GM12801 (cell line): ENCODE measurements around the gene PARP12.

Source experiments
- TF ChIP-seq, protein P1 (sequence below): IDR thresholded peaks from one replicate; pipeline ENCODE4 v1.5.1; 2011; ENCODE audit warnings: control low read depth; ENCODE audit not compliant: insufficient read length; ENCODE audit errors: extremely low read depth

Gene PARP12

DNA sequence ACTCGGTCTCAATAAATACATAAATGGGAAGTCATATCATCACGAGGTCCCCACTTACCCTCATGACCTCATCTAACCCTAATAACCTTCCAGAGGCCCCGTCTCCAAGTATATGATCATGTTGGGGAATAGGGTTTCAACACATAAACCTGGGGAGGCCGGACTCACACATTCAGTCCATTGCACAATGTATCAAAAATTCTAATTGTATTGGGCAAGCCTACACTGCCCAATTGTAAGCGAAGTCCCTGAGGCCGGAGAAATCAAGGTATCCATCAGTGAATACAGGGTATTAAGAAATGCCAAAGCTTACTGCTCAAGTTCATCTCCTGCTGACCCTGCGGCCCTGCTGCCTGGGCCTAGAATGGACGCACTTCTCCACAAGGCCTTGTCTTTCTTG is 69.6 kb downstream of the PARP12 start:
- TF ChIP-seq, protein P1, sequence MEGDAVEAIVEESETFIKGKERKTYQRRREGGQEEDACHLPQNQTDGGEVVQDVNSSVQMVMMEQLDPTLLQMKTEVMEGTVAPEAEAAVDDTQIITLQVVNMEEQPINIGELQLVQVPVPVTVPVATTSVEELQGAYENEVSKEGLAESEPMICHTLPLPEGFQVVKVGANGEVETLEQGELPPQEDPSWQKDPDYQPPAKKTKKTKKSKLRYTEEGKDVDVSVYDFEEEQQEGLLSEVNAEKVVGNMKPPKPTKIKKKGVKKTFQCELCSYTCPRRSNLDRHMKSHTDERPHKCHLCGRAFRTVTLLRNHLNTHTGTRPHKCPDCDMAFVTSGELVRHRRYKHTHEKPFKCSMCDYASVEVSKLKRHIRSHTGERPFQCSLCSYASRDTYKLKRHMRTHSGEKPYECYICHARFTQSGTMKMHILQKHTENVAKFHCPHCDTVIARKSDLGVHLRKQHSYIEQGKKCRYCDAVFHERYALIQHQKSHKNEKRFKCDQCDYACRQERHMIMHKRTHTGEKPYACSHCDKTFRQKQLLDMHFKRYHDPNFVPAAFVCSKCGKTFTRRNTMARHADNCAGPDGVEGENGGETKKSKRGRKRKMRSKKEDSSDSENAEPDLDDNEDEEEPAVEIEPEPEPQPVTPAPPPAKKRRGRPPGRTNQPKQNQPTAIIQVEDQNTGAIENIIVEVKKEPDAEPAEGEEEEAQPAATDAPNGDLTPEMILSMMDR = no peak

DNA sequence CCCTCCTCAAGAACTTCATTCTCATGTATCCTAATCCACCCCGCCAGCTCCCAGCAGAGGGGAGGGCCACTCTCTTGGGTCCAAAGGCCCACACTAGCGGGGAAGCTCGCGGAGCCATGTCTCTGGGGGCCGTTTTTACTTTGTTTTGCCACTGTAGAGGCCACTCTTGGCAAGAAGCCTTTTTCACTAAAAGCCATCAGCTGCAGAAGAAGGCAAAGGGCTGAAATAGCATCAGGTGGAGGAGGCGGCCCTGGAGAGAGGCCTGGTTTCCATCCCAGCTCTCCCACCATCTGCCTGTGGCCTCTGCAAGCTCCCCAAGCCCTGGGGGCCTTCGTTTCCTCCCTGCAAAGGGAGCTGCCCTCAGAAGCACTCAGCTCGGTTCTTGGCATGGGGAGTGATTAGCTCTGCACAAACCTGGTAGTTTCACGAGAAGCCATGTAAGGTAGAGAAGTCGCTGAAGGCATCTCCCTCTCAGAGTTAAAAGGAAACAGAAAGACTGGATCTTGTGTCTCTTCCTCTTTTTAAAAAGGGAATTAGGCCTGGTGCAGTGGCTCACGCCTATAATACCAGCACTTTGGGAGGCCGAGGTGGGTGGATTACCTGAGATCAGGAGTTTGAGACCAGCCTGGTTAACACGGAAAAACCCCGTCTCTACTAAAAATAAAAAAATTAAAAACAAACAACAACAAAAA is 70.3 kb downstream of the PARP12 start:
- TF ChIP-seq, protein P1 = no peak

DNA sequence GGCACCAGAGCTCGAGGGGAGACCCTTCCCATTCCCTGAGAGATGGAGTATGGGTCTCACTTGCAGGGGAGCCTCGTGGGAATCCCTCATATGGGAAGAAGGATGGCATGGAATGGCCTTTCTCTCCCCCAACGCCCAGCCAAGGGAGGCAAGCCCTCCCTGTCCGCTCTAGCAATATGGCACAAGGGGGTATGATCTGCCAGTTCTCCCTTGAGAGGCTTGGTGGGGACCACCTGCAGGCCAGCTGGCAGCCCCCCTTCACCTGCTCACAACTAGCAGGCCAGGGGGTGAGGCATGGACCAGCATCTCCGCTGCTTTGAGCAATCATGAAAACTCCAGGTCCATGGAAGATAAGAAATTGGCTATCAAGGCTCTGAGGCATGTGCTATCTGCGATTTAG is 70.8 kb downstream of the PARP12 start:
- TF ChIP-seq, protein P1 = no peak

DNA sequence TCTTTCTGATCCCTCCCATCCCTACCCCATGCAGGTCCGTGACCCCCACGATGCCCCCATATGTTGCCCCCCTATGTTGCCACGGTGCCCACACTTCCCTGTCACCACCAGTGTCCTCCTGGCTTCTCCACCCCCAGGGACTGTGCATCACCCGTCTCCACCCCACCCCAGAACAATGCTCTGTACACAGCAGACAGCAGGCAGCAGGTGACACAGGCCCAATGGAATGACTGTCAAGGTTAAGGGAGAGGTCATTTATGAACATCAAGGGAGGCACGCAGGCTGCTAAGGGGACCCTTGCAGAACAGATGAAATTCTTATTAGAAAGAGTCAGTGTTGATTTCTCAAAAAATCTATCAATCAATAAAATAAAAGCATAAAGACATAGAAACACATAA is 71.5 kb downstream of the PARP12 start:
- TF ChIP-seq, protein P1 = no peak

DNA sequence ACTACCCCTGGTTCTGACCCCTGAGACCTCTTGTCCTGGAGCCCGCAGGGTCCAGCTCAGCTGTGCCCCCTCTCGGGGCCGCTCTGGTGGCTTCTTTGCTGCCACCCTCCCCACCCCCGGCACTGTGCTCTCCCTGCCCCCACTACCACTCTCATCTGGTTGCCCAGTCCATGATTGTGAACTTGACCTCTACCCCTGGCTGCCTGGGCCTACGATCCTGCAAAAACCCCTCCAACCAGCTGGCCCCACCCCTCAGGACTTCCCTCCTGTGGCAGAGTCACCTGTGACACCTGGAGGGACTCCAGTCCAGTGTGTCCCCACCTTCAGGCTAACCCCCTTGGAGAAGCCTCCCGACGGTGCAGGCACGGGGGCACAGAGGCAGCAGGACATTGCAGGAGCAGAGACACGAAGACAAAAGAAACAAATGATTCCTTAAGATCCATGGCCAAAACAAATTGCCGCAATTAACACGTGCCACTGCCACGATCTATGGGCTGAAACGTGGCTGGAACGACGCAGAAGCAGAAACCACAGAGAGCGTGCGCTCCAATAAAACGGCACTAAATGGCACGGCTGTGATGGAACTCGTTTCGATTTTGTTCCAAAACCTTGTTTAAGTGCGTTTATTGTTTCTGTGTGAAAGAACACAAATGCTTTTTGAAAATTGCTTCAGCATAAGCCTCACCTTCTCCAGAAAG is 72.0 kb downstream of the PARP12 start:
- TF ChIP-seq, protein P1 = no peak

DNA sequence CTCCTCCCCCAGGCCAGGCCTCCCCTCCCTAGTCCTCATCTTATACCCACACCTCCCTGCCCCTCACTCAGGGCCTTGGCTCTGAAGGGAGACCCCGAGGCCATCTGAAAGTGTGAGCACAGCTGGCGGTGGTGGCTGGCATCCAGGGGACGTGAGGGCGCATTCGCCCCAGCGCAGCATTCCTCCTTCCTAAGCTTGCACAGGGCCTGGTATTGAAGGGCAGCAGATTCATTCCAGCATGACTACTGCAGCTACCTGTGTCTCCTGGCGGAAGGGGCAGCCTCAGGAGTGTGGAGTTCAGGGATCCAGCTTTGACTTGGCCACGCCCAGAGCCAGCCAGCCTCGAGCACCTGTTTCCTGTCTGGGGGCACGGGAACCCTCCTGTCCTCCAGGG is 72.6 kb downstream of the PARP12 start:
- TF ChIP-seq, protein P1 = no peak

DNA sequence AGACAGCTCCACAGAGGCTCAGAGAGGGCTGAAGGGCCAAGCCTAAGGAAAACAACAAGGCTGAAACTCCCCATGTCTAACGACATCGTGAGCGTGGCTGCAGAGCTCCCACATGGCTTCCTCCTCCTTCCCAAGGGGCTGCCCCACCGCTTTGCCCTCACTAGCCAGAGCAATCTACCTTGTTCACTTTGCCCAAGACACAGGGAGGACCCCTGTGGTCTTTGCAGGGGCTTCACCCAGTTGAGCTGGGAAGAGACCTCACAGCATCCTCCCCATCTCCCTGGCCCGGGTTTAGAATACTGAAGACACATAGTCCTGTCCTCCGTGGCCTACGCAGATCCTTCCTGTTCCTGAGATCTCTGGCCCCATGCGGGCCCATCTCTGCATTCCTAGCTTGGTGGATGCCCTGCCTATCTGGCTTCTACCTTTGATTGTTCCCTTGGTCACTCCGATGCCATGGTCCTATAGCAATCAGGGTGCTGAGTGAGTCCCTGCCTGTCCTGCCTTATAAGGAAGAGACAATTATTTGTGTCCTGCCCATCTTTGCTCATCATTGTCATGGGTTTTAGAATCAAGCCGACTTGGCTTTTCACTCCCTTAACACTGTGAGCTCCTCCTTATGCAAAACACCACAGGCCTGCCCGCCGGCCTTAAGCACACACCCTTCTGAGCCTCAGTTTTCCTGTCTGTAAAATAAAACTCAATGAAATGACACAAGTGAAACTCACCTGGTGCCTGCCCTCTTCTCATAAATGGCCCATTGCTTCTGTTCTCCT is 73.2 kb downstream of the PARP12 start:
- TF ChIP-seq, protein P1 = no peak
